Parathyroid adenoma (tissue), 2 donors: ENCODE results near the gene KCNQ1.

ENCODE experiments used
- H2AFZ ChIP-seq: fragments of 300-600 bp; sonication (generic); one replicate; pipeline ENCODE4 v1.7.0; 2017; ENCODE audit warnings: antibody characterized with exemption, mild to moderate bottlenecking
- H3K27ac ChIP-seq: fragments of 300-600 bp; sonication (generic); one replicate; pipeline ENCODE4 v1.7.0; 2017
- H3K27me3 ChIP-seq: fragments of 300-600 bp; sonication (generic); one replicate; pipeline ENCODE4 v1.7.0; 2017; ENCODE audit warnings: low read length; ENCODE audit not compliant: control insufficient read depth, insufficient read depth
- H3K36me3 ChIP-seq: fragments of 300-600 bp; sonication (generic); one replicate; pipeline ENCODE4 v1.7.0; 2017; ENCODE audit warnings: low read length; ENCODE audit not compliant: control insufficient read depth, insufficient read depth
- H3K4me1 ChIP-seq: fragments of 300-600 bp; sonication (generic); one replicate; pipeline ENCODE4 v1.7.0; 2017; ENCODE audit warnings: control low read depth
- H3K4me2 ChIP-seq: fragments of 300-600 bp; sonication (generic); one replicate; pipeline ENCODE4 v1.7.0; 2017; ENCODE audit warnings: low read length
- H3K4me3 ChIP-seq: fragments of 300-600 bp; sonication (generic); one replicate; pipeline ENCODE4 v1.7.0; 2017; ENCODE audit warnings: low read depth, low read length
- H3K79me2 ChIP-seq: fragments of 300-600 bp; sonication (generic); one replicate; pipeline ENCODE4 v1.7.0; 2017; ENCODE audit warnings: control low read depth
- H3K9ac ChIP-seq: fragments of 300-600 bp; sonication (generic); one replicate; pipeline ENCODE4 v1.7.0; 2017; ENCODE audit warnings: mild to moderate bottlenecking
- H3K9me3 ChIP-seq: fragments of 300-600 bp; sonication (generic); one replicate; pipeline ENCODE4 v1.7.0; 2017; ENCODE audit warnings: low read length; ENCODE audit not compliant: control insufficient read depth
- CTCF ChIP-seq: fragments of 300-600 bp; sonication (generic); IDR thresholded peaks from one replicate; pipeline ENCODE4 v1.7.0; 2017; ENCODE audit warnings: antibody characterized with exemption, mild to moderate bottlenecking
- donor health status: primary hyperparathyroidism.

The KCNQ1 gene

GRCh38 chr11:2525941-2526807 lies 81.4 kb downstream of the KCNQ1 start:
- H3K9ac ChIP-seq = no peak overlapping the region
- no peak for TF ChIP-seq CTCF

GRCh38 chr11:2526808-2527381 lies 82.1 kb downstream of the KCNQ1 start:
- Histone ChIP-seq H3K4me3 (no peak overlapping the region), H3K4me2 (no peak overlapping the region), H3K79me2 (no peaks in the 10 kb centered on the region), H3K9me3 (no peaks in the 10 kb centered on the region), H3K4me1 (peaks cover 20% of the 10 kb centered on the region), H3K27ac (no peak overlapping the region), H3K36me3 (no peaks in the 10 kb centered on the region), H3K9ac (no peak overlapping the region), H2AFZ (no peak overlapping the region), H3K27me3 (no peaks in the 10 kb centered on the region)
- no peak for TF ChIP-seq CTCF

More at GRCh38 chr11:2525941-2526807, 81.4 kb downstream of the KCNQ1 start:
- H3K4me1 ChIP-seq = peaks cover 20% of the 10 kb centered on the region
- no peaks in the 10 kb centered on the region for H3K36me3 ChIP-seq
- H2AFZ ChIP-seq = no peak overlapping the region
- no peak overlapping the region for H3K4me2 ChIP-seq
- H3K4me3 ChIP-seq = no peak overlapping the region
- H3K79me2 ChIP-seq = no peaks in the 10 kb centered on the region
- H3K27ac ChIP-seq = no peak overlapping the region
- no peaks in the 10 kb centered on the region for H3K9me3 ChIP-seq
- no peaks in the 10 kb centered on the region for H3K27me3 ChIP-seq

DNA sequence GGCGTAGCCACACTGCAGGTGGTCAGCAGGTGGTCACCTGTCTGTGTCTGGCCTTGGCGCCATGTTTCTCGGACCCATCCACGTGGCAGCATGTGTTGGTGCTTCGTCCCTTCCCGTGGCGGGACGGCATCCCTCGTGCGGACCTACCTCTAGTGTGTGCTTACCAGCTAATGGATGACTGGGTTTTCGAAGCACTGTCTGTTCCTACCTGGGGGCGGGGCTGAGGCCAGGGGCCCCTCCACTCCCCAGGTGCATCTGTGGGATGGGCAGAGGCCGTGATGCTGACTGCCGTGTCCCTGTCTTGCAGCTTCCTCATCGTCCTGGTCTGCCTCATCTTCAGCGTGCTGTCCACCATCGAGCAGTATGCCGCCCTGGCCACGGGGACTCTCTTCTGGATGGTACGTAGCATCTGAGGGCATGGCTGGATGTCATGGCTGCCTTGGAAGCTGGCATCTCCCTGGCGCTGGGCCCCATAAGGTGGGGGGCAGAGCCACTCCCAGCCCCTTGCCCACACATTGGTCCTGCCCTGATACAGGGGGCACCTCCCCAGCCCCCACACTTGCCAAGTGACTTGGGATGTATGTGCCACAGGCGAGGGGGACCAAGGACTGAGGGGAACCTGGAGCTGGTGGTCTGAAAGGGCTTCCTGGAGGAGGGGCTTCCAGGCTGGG lies 82.9 kb downstream of the KCNQ1 start:
- no peaks in the 10 kb centered on the region for H3K36me3 ChIP-seq
- TF ChIP-seq CTCF = no peak
- no peaks in the 10 kb centered on the region for H3K79me2 ChIP-seq
- no peaks in the 10 kb centered on the region for H3K27me3 ChIP-seq
- no peaks in the 10 kb centered on the region for H3K9me3 ChIP-seq
- no peak overlapping the region for H2AFZ ChIP-seq
- no peak overlapping the region for H3K9ac ChIP-seq
- no peak overlapping the region for H3K4me2 ChIP-seq
- peaks cover 20% of the 10 kb centered on the region for H3K4me1 ChIP-seq
- no peak overlapping the region for H3K27ac ChIP-seq
- no peak overlapping the region for H3K4me3 ChIP-seq

DNA sequence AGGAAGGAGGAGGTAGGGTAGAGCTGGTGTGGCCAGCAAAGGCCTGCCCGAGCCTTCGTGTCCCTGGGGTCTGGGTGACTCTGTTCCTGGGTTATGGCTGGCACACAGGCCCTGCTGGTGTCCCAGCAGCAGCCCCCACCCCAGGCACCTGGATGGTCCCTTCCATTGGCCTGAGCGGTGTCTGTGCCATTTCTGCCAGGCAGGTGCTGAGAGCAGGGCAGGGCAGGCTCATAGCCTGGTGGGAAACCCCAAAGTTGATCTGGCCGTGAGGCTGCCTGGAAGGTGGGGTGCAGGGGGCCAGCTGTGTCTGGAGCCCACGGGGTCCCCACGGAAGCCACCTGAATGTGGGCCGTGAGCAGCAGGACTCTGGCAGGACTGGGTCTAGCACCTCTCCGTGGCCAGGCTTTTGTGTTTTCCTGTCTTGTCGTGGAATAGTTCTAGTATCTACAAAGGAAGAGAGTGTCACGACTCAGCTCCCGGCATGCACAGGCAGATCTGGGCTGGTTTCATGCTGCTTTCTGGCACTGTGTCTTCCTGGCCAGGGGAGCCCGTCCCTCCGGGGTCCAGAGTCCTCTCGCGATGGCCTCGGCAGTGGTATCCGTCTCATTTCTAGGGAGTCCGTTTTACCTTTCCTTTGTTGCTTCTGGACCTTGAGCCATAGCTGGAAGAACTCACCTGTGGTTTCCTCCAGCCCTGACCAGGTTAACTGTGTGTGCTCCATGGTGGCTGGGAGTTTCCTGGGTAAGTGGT lies 83.7 kb downstream of the KCNQ1 start:
- TF ChIP-seq CTCF = no peak
- no peak overlapping the region for H2AFZ ChIP-seq
- no peaks in the 10 kb centered on the region for H3K79me2 ChIP-seq
- H3K9me3 ChIP-seq = no peaks in the 10 kb centered on the region
- H3K4me2 ChIP-seq = no peak overlapping the region
- no peaks in the 10 kb centered on the region for H3K36me3 ChIP-seq
- peaks cover 20% of the 10 kb centered on the region for H3K4me1 ChIP-seq
- H3K27me3 ChIP-seq = no peaks in the 10 kb centered on the region
- no peak overlapping the region for H3K4me3 ChIP-seq
- H3K27ac ChIP-seq = no peak overlapping the region
- no peak overlapping the region for H3K9ac ChIP-seq
